GM23338 (cell line): Measurements from ENCODE around the gene NUAK2. TPM values are rescaled to one million over a fixed set of nuclear protein-coding genes. Genes with fewer than 3 reads are reported as not detected.

Source experiments
- ATAC-seq: fragments of 200-7000 bp; cut with Tn5 transposase; 3 replicates; pipeline ENCODE4 v1.9.1; 2020
- DNase-seq: peaks from one replicate; pipeline ENCODE4 v3.0.0-alpha.2; 2015; ENCODE audit warnings: low spot score
- H2AFZ ChIP-seq: fragments of 200-600 bp; sonication (generic); 2 replicates; pipeline ENCODE4 v1.8.0; 2016; ENCODE audit warnings: antibody characterized with exemption, mild to moderate bottlenecking, moderate library complexity
- H3F3A ChIP-seq: fragments of 200-600 bp; sonication (generic); replicated peaks from 2 replicates; pipeline ENCODE4 v1.8.0; 2017; ENCODE audit warnings: antibody characterized with exemption, mixed run types, low read depth
- H3K27ac ChIP-seq: fragments of 200-600 bp; sonication (generic); 2 replicates; pipeline ENCODE4 v1.6.1; 2016; ENCODE audit warnings: low read depth
- H3K27me3 ChIP-seq: fragments of 200-600 bp; sonication (generic); 2 replicates; pipeline ENCODE4 v1.8.0; 2016; ENCODE audit warnings: mild to moderate bottlenecking, mixed run types, moderate library complexity; ENCODE audit not compliant: insufficient read depth
- H3K36me3 ChIP-seq: fragments of 200-600 bp; sonication (generic); 2 replicates; pipeline ENCODE4 v1.8.0; 2016; ENCODE audit warnings: mild to moderate bottlenecking; ENCODE audit not compliant: insufficient read depth
- H3K4me1 ChIP-seq: fragments of 200-600 bp; sonication (generic); 2 replicates; pipeline ENCODE4 v1.8.0; 2016; ENCODE audit warnings: mild to moderate bottlenecking, moderate library complexity; ENCODE audit not compliant: insufficient read depth
- H3K4me2 ChIP-seq: fragments of 200-600 bp; sonication (generic); 2 replicates; pipeline ENCODE4 v1.7.1; 2017; ENCODE audit warnings: mixed run types
- H3K4me3 ChIP-seq: fragments of 200-600 bp; sonication (generic); 2 replicates; pipeline ENCODE4 v1.6.1; 2016; ENCODE audit warnings: mixed run types
- H3K79me2 ChIP-seq: fragments of 200-600 bp; sonication (generic); replicated peaks from 2 replicates; pipeline ENCODE4 v1.8.0; 2017; ENCODE audit warnings: mild to moderate bottlenecking; ENCODE audit not compliant: insufficient read depth
- H3K9me2 ChIP-seq: fragments of 200-600 bp; sonication (generic); 2 replicates; pipeline ENCODE4 v1.8.0; 2017; ENCODE audit not compliant: insufficient read depth
- H4K20me1 ChIP-seq: fragments of 200-600 bp; sonication (generic); replicated peaks from 2 replicates; pipeline ENCODE4 v1.8.0; 2017; ENCODE audit warnings: mild to moderate bottlenecking; ENCODE audit not compliant: insufficient read depth
- H3K27ac Mint-ChIP-seq: 2 replicates; pipeline ENCODE4 v1.8.0; 2020; ENCODE audit warnings: inconsistent platforms, mild to moderate bottlenecking, moderate library complexity, mixed read lengths
- H3K27me3 Mint-ChIP-seq: 3 replicates; pipeline ENCODE4 v1.8.0; 2022; ENCODE audit warnings: low read depth, mild to moderate bottlenecking, moderate library complexity, mixed read lengths, inconsistent platforms; ENCODE audit not compliant: insufficient read depth, poor library complexity
- H3K36me3 Mint-ChIP-seq: 3 replicates; pipeline ENCODE4 v1.8.0; 2021; ENCODE audit warnings: low read depth, mild to moderate bottlenecking, inconsistent platforms, moderate library complexity, mixed read lengths
- H3K4me1 Mint-ChIP-seq: 3 replicates; pipeline ENCODE4 v1.8.0; 2020; ENCODE audit warnings: mild to moderate bottlenecking, inconsistent platforms, mixed read lengths
- H3K4me3 Mint-ChIP-seq: 3 replicates; pipeline ENCODE4 v1.8.0; 2021; ENCODE audit warnings: moderate library complexity, mild to moderate bottlenecking, inconsistent platforms, mixed read lengths
- H3K9me3 Mint-ChIP-seq: 3 replicates; pipeline ENCODE4 v1.8.0; 2020; ENCODE audit warnings: moderate library complexity, mild to moderate bottlenecking, inconsistent platforms, mixed read lengths
- CREB1 ChIP-seq: fragments of 250-450 bp; sonication (Bioruptor Pico); IDR thresholded peaks from 2 replicates; pipeline ENCODE4 v1.5.0; 2020; ENCODE audit warnings: low read depth, mild to moderate bottlenecking, moderate library complexity
- NANOG ChIP-seq: IDR thresholded peaks from 2 replicates; pipeline ENCODE4 v1.6.1; 2016; ENCODE audit warnings: antibody characterized with exemption, borderline replicate concordance
- ZNF331 ChIP-seq: fragments of 250-450 bp; sonication (Bioruptor Pico); IDR thresholded peaks from 2 replicates; pipeline ENCODE4 v1.5.0; 2020; ENCODE audit warnings: low read depth, mild to moderate bottlenecking, moderate library complexity
- polyA plus RNA-seq: library from polyadenylated mRNA; unstranded; fragments of >200 nt; fragmentation: Nextera tagmentation; extraction: Ambion mirVana; gene quantifications from 2 replicates; pipeline ENCODE4 v1.2.1, GENCODE V29; 2016
- total RNA-seq: library from RNA; depleted of rRNA; stranded (reverse); fragments of >200 nt; shearing (Covaris generic); gene quantifications from 2 replicates; pipeline ENCODE4 v1.2.3, GENCODE V29; 2014
- TF ChIP-seq, protein P1 (sequence below): fragments of 250-450 bp; sonication (Bioruptor Pico); IDR thresholded peaks from 2 replicates; pipeline ENCODE4 v1.5.0; 2020; ENCODE audit warnings: mild to moderate bottlenecking, moderate library complexity
- TF ChIP-seq, protein P2 (sequence below), 2 experiments: fragments of 200-600 bp in 1 of 2; sonication (generic) in 1 of 2; conservative IDR thresholded peaks; 2 replicates each; pipeline versions ENCODE4 v1.5.1 to v1.6.1; 2016 to 2017; ENCODE audit warnings: antibody characterized with exemption in 2 of 2, low read depth in 2 of 2, mild to moderate bottlenecking in 2 of 2, moderate library complexity in 1 of 2

Gene NUAK2
- total and polyA plus RNA-seq, 2 experiments from 2014 or later: 7.8 to 15.3 TPM

DNA sequence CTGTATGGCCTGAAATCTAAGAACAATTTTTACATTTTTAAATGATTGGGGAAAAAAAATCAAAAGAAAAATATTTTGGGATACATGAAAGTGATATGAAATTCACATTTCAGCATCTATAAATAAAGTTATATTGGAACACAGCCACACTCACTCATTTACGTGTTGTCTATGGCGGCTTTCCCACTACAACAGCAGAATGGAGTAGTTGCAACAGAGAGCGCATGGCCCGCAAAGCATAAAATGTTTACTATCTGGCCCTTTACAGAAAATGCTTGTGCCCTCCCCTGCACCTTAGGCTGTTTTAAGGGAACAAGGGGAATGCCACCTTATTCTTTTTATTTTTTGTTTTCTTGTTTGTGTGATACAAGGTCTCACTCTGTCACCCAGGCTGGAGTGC is 31.6 kb upstream of the NUAK2 start (continued):
- TF ChIP-seq, protein P1, sequence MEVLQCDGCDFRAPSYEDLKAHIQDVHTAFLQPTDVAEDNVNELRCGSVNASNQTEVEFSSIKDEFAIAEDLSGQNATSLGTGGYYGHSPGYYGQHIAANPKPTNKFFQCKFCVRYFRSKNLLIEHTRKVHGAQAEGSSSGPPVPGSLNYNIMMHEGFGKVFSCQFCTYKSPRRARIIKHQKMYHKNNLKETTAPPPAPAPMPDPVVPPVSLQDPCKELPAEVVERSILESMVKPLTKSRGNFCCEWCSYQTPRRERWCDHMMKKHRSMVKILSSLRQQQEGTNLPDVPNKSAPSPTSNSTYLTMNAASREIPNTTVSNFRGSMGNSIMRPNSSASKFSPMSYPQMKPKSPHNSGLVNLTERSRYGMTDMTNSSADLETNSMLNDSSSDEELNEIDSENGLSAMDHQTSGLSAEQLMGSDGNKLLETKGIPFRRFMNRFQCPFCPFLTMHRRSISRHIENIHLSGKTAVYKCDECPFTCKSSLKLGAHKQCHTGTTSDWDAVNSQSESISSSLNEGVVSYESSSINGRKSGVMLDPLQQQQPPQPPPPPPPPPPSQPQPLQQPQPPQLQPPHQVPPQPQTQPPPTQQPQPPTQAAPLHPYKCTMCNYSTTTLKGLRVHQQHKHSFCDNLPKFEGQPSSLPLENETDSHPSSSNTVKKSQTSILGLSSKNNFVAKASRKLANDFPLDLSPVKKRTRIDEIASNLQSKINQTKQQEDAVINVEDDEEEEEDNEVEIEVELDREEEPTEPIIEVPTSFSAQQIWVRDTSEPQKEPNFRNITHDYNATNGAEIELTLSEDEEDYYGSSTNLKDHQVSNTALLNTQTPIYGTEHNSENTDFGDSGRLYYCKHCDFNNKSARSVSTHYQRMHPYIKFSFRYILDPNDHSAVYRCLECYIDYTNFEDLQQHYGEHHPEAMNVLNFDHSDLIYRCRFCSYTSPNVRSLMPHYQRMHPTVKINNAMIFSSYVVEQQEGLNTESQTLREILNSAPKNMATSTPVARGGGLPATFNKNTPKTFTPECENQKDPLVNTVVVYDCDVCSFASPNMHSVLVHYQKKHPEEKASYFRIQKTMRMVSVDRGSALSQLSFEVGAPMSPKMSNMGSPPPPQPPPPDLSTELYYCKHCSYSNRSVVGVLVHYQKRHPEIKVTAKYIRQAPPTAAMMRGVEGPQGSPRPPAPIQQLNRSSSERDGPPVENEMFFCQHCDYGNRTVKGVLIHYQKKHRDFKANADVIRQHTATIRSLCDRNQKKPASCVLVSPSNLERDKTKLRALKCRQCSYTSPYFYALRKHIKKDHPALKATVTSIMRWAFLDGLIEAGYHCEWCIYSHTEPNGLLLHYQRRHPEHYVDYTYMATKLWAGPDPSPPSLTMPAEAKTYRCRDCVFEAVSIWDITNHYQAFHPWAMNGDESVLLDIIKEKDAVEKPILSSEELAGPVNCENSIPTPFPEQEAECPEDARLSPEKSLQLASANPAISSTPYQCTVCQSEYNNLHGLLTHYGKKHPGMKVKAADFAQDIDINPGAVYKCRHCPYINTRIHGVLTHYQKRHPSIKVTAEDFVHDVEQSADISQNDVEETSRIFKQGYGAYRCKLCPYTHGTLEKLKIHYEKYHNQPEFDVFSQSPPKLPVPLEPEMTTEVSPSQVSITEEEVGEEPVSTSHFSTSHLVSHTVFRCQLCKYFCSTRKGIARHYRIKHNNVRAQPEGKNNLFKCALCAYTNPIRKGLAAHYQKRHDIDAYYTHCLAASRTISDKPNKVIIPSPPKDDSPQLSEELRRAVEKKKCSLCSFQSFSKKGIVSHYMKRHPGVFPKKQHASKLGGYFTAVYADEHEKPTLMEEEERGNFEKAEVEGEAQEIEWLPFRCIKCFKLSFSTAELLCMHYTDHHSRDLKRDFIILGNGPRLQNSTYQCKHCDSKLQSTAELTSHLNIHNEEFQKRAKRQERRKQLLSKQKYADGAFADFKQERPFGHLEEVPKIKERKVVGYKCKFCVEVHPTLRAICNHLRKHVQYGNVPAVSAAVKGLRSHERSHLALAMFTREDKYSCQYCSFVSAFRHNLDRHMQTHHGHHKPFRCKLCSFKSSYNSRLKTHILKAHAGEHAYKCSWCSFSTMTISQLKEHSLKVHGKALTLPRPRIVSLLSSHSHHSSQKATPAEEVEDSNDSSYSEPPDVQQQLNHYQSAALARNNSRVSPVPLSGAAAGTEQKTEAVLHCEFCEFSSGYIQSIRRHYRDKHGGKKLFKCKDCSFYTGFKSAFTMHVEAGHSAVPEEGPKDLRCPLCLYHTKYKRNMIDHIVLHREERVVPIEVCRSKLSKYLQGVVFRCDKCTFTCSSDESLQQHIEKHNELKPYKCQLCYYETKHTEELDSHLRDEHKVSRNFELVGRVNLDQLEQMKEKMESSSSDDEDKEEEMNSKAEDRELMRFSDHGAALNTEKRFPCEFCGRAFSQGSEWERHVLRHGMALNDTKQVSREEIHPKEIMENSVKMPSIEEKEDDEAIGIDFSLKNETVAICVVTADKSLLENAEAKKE: no peak
- TF ChIP-seq NANOG: no peak

- Histone ChIP-seq H3K27ac (0 out of 2 replicates have a peak overlapping the region, but pooled peaks have one; percentile 14), H3K36me3 (no peaks in the 10 kb centered on the region), H3K4me2 (peak overlapping the region; percentile 47; the same call in 1 of the 2 replicates), H2AFZ (peak overlapping the region; percentile 76), H3K9me2 (no peaks in the 10 kb centered on the region), H3K27me3 (no peaks in the 10 kb centered on the region), H4K20me1 (no peaks in the 10 kb centered on the region), H3F3A (peaks cover 29% of the 10 kb centered on the region), H3K79me2 (no peaks in the 10 kb centered on the region), H3K4me1 (peaks cover 84% of the 10 kb centered on the region), H3K4me3 (no peak overlapping the region)
- no peak overlapping the region for H3K4me3 Mint-ChIP-seq
- H3K9me3 Mint-ChIP-seq: no peaks in the 10 kb centered on the region; the same call in 2 of the 3 replicates
- peaks cover 18% of the 10 kb centered on the region for H3K27me3 Mint-ChIP-seq
- peak overlapping the region; percentile 53; the same call in 1 of the 2 replicates for H3K27ac Mint-ChIP-seq
- ATAC-seq (peak; percentile 41), DNase-seq (peak; percentile 64)
- H3K4me1 Mint-ChIP-seq: peaks cover 75% of the 10 kb centered on the region
- H3K36me3 Mint-ChIP-seq: no peaks in the 10 kb centered on the region
- TF ChIP-seq, protein P2, sequence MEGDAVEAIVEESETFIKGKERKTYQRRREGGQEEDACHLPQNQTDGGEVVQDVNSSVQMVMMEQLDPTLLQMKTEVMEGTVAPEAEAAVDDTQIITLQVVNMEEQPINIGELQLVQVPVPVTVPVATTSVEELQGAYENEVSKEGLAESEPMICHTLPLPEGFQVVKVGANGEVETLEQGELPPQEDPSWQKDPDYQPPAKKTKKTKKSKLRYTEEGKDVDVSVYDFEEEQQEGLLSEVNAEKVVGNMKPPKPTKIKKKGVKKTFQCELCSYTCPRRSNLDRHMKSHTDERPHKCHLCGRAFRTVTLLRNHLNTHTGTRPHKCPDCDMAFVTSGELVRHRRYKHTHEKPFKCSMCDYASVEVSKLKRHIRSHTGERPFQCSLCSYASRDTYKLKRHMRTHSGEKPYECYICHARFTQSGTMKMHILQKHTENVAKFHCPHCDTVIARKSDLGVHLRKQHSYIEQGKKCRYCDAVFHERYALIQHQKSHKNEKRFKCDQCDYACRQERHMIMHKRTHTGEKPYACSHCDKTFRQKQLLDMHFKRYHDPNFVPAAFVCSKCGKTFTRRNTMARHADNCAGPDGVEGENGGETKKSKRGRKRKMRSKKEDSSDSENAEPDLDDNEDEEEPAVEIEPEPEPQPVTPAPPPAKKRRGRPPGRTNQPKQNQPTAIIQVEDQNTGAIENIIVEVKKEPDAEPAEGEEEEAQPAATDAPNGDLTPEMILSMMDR (conservative IDR thresholded peaks at IDR 0.05; ENCODE audit: low read depth in 2 of 2): peak in 1 of 2 experiments; percentile 47; a peak in 2 of 4 replicates
- TF ChIP-seq CREB1 (CRISPR knock-in tag) (no peak), ZNF331 (CRISPR knock-in tag) (no peak)
Measured at GRCh38 chr1:205351984-205352713, 30.6 kb upstream of the NUAK2 start.
